CD4-positive, alpha-beta T cell treated with Interleukin-21 for 1 hour (primary cell): Measurements from ENCODE around the gene GLIS1.
"Not testable (repeated sequence)": the region's sequence is repeated elsewhere in the genome, so short reads cannot be mapped to it uniquely, and the experiment has no call there.

Source experiments
- DNase-seq: peaks from one replicate; pipeline ENCODE4 v3.0.0-alpha.2; 2020

Gene GLIS1

GRCh38 chr1:53739109-53739681, at the start of gene GLIS1:
TSS of gene GLIS1 (minus strand) at chr1:53739164. CDS start at chr1:53738064, 1,100 bp downstream.
- peak; percentile 42 for DNase-seq

- no peak for DNase-seq
Observed at GRCh38 chr1:53787655-53788054, 48.7 kb upstream of the GLIS1 start.

GRCh38 chr1:53783056-53783455, 44.1 kb upstream of the GLIS1 start:
- no peak for DNase-seq

GRCh38 chr1:53781654-53782053, 42.7 kb upstream of the GLIS1 start:
- DNase-seq: no peak

GRCh38 chr1:53777272-53777671, 38.3 kb upstream of the GLIS1 start:
- no peak for DNase-seq

- DNase-seq: no peak
Observed at GRCh38 chr1:53771648-53772047, 32.7 kb upstream of the GLIS1 start.

GRCh38 chr1:53769780-53770179, 30.8 kb upstream of the GLIS1 start:
- no peak for DNase-seq

- DNase-seq: no peak
Observed at GRCh38 chr1:53769184-53769583, 30.2 kb upstream of the GLIS1 start.

- peak; percentile 13 for DNase-seq
Observed at GRCh38 chr1:53766831-53767405, 28.0 kb upstream of the GLIS1 start.

- peak; percentile 7 for DNase-seq
Observed at GRCh38 chr1:53766194-53766742, 27.3 kb upstream of the GLIS1 start.

- peak; percentile 52 for DNase-seq
Observed at GRCh38 chr1:53765657-53766056, 26.7 kb upstream of the GLIS1 start.

GRCh38 chr1:53763911-53764310, 24.9 kb upstream of the GLIS1 start:
- DNase-seq: no peak

GRCh38 chr1:53763461-53763860, 24.5 kb upstream of the GLIS1 start:
- no peak for DNase-seq

GRCh38 chr1:53760497-53760896, 21.5 kb upstream of the GLIS1 start:
- DNase-seq: not testable (repeated sequence)

- DNase-seq: no peak
Observed at GRCh38 chr1:53755874-53756273, 16.9 kb upstream of the GLIS1 start.

- DNase-seq: peak; percentile 28
Observed at GRCh38 chr1:53754484-53755312, 15.7 kb upstream of the GLIS1 start.

GRCh38 chr1:53752281-53752680, 13.3 kb upstream of the GLIS1 start:
- no peak for DNase-seq

- DNase-seq: no peak
Observed at GRCh38 chr1:53747841-53748240, 8.9 kb upstream of the GLIS1 start.

GRCh38 chr1:53740621-53741105, 1.7 kb upstream of the GLIS1 start:
- DNase-seq: no peak

- DNase-seq: no peak
Observed at GRCh38 chr1:53738205-53739108, 507 bp downstream of the GLIS1 start.

GRCh38 chr1:53737648-53738204, 1.2 kb downstream of the GLIS1 start:
- no peak for DNase-seq

GRCh38 chr1:53736290-53736689, 2.7 kb downstream of the GLIS1 start:
- DNase-seq: no peak
